Psoas muscle (tissue), 8 donors: ENCODE data around the gene PRR36. TPM values are rescaled to one million over a fixed set of nuclear protein-coding genes. Genes with fewer than 3 reads are reported as not detected.
"Not testable (repeated sequence)": the region's sequence is repeated elsewhere in the genome, so short reads cannot be mapped to it uniquely, and the experiment has no call there.

Experiments
- ATAC-seq, 4 donors: fragments of 200-7000 bp; cut with Tn5 transposase; one replicate each; pipeline ENCODE4 v1.9.1; 2020; ENCODE audit warnings: moderate library complexity in 3 of 4, mild to moderate bottlenecking in 2 of 4
- DNase-seq, 2 donors: peaks; one replicate each; pipeline ENCODE4 v3.0.0-alpha.2; 2020
- H3K27ac ChIP-seq: fragments of 200-600 bp; one replicate; pipeline ENCODE4 v1.8.0; 2022
- H3K27me3 ChIP-seq, 3 donors: fragments of 200-600 bp in 1 of 3; one replicate each; pipeline versions ENCODE4 v1.6.1 to v1.8.0; 2013 to 2022; ENCODE audit warnings: low read length in 2 of 3, mild to moderate bottlenecking in 2 of 3, moderate library complexity in 1 of 3; ENCODE audit not compliant: insufficient read depth in 3 of 3
- H3K36me3 ChIP-seq, 2 donors: fragments of 200-600 bp in 1 of 2; one replicate each; pipeline versions ENCODE4 v1.6.1 to v1.8.0; 2013 to 2022; ENCODE audit warnings: low read depth in 1 of 2, mild to moderate bottlenecking in 1 of 2, moderate library complexity in 1 of 2; ENCODE audit not compliant: insufficient read depth in 1 of 2
- H3K4me1 ChIP-seq: fragments of 200-600 bp; one replicate; pipeline ENCODE4 v1.8.0; 2022
- H3K4me3 ChIP-seq: fragments of 200-600 bp; one replicate; pipeline ENCODE4 v1.8.0; 2022; ENCODE audit warnings: mild to moderate bottlenecking
- H3K9me3 ChIP-seq: fragments of 200-600 bp; one replicate; pipeline ENCODE4 v1.8.0; 2022
- WGBS, 3 donors: extraction: QIAGEN DNeasy Blood & Tissue Kit; methylation state at CpG; one replicate each; pipeline versions ENCODE4 v1.1.6 to v1.1.7; 2013; 5-methylcytosine and 5-hydroxymethylcytosine counted together
- intact Hi-C, 2 donors: fragments of 100-400 bp; cut with DNase I; formaldehyde crosslinking; loops; one replicate each; pipeline versions ENCODE4 v1.11.0 to v1.14.2; 2022
- polyA plus RNA-seq, 3 donors: library from polyadenylated mRNA; stranded (reverse); fragments of 200-250 nt; gene quantifications; one replicate each; pipeline ENCODE4 v1.2.3, GENCODE V29; 2013
- total RNA-seq, 4 donors: library from RNA; stranded (reverse); fragmentation: NEBNext Ultra II Directional in 2 of 4; extraction: Animal tissue kit (Norgen Biotek cat#: 25700) in 2 of 4; gene quantifications; one replicate each; pipeline versions ENCODE4 v1.2.1 to v1.2.4, GENCODE V29; 2021 to 2023
- TF ChIP-seq, protein P1 (sequence below): fragments of 200-600 bp; IDR thresholded peaks from one replicate; pipeline ENCODE4 v1.8.0; 2022; ENCODE audit warnings: antibody characterized with exemption
- donor health status: healthy with polysubstance abuse.
- donor health status: DM: no; HTN: no; CAD: no; lungs with moderate emphysema.
- donor health status: Bipolar disorder and iron deficiency.
- donor health status: healthy.
- donor health status: DM: yes; HTN: yes; CAD: no.
- donor health status: DM: no; HTN: no; CAD: no.
- donor health status: DM: no; HTN: no; CAD: no.
- donor health status: DM: yes; HTN: yes; CAD: no.

Gene PRR36
- total and polyA plus RNA-seq, 7 donors, result not detected

DNA sequence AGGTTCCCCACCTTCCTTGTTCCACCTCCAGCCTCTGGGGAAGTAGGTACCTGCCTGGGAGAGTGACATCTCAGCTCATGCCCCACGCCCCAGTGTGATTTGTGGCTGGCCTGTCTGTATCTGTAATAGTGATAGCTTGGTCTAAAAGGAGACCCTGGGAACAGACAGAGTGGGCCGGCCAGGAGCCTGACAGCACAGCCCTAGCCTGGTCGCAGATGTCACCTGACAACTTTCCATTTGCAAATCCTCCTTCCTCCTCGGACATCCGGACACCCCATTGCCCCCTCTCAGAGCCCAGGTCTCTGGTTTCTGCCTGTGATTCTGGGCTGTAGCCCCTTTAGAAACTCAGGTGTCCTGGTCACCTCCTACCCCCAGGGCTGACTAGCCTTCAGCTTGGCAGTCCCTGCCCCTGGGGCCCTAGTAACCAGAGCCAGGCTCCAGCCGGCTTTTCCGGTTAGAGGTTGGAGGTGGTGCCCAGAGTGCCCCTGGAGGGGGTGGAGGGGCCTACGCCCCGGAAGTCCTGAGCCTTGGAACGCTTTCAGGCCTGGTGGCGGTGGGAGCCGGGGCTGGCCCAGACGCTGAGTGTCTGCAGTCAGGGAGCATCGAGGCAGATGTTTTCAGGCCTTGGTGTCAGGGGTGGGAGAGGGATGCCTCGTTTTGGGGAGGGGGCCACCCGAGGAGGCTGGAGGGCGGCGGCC lies 20.6 kb upstream of the PRR36 start:
- intact Hi-C loops, result no loop called here
- DNase-seq (no peak), ATAC-seq (no peak)
- TF ChIP-seq, protein P1, sequence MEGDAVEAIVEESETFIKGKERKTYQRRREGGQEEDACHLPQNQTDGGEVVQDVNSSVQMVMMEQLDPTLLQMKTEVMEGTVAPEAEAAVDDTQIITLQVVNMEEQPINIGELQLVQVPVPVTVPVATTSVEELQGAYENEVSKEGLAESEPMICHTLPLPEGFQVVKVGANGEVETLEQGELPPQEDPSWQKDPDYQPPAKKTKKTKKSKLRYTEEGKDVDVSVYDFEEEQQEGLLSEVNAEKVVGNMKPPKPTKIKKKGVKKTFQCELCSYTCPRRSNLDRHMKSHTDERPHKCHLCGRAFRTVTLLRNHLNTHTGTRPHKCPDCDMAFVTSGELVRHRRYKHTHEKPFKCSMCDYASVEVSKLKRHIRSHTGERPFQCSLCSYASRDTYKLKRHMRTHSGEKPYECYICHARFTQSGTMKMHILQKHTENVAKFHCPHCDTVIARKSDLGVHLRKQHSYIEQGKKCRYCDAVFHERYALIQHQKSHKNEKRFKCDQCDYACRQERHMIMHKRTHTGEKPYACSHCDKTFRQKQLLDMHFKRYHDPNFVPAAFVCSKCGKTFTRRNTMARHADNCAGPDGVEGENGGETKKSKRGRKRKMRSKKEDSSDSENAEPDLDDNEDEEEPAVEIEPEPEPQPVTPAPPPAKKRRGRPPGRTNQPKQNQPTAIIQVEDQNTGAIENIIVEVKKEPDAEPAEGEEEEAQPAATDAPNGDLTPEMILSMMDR, result no peak
- 37 to 46% (median 40%) methylated on average over 17 to 18 of the region's 18 CpGs for WGBS, 3 donors
- no peak overlapping the region for H3K4me3 ChIP-seq
- H3K9me3 ChIP-seq, result no peaks in the 10 kb centered on the region
- no peak overlapping the region for H3K27ac ChIP-seq
- peaks cover 0 to 21% (median 0%) of the 10 kb centered on the region in 3 donors for H3K27me3 ChIP-seq
- H3K36me3 ChIP-seq, result no peaks in the 10 kb centered on the region
- H3K4me1 ChIP-seq, result no peaks in the 10 kb centered on the region

DNA sequence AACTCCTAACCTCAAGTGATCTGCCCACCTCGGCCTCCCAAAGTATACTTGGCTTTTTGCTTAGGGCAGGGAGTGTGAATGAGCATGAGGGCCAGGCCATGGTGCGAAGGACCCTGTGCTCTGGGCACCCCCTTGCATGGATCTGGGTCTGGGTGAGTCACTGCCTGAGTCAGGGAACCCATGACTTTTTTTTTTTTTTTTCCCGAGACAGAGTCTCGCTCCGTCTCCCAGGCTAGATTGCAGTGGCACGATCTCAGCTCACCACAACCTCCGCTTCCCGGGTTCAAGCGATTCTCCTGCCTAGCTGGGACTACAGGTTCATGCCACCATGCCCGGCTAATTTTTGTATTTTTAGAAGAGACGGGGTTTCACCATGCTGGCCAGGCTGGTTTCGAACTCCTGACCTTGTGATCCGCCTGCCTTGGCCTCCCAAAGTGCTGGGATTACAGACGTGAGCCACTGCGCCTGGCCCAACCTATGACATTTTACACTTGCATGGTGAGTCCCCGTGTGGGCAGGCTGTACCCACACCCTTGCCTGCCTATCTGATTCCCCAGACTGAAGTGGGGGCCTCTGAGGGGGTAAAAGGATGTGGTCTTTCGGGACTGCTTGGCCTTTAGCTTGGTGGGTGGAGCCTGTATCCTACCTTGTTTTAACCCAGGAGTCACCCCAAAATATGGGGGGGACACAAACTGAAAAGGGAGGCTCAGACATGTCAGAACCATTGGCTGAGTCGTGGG lies 19.3 kb upstream of the PRR36 start:
- H3K4me1 ChIP-seq, intact Hi-C loops, DNase-seq, H3K9me3 ChIP-seq, H3K4me3 ChIP-seq, H3K27ac ChIP-seq, ATAC-seq, H3K36me3 ChIP-seq: not testable (repeated sequence)
- H3K27me3 ChIP-seq, result peaks cover 0 to 32% (median 0%) of the 10 kb centered on the region in 3 donors
- WGBS, 3 donors, result 75 to 81% (median 77%) methylated on average over 17 to 18 of the region's 18 CpGs

DNA sequence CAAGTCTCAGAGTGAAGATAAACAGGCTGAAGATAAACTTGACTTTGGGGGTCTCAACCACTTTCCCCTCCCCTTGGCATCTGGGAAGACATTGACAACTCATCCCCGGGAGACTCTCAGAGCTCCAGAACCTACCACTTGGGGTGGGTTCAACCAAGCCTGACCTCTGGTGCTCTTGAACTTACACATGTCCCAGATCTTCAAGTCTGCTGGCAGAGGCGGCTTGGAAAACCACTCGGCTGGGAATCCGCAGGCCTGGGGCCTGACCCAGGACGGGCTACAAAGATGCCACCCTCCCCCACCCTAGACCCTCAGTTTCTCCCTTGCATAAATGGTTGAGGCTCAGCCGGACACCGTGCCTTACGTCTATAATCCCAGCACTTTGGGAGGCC lies 14.6 kb upstream of the PRR36 start:
- Histone ChIP-seq H3K4me3 (peak overlapping the region; percentile 22), H3K9me3 (no peaks in the 10 kb centered on the region), H3K4me1 (no peaks in the 10 kb centered on the region), H3K27me3 (peaks cover 0 to 42% (median 0%) of the 10 kb centered on the region in 3 donors), H3K27ac (no peak overlapping the region), H3K36me3 (no peaks in the 10 kb centered on the region)
- TF ChIP-seq, protein P1, result no peak
- no peak for ATAC-seq
- intact Hi-C loops, result no loop called here
- 74 to 79% (median 75%) methylated on average over 8 of the region's 8 CpGs for WGBS, 3 donors
- DNase-seq, result no peak

DNA sequence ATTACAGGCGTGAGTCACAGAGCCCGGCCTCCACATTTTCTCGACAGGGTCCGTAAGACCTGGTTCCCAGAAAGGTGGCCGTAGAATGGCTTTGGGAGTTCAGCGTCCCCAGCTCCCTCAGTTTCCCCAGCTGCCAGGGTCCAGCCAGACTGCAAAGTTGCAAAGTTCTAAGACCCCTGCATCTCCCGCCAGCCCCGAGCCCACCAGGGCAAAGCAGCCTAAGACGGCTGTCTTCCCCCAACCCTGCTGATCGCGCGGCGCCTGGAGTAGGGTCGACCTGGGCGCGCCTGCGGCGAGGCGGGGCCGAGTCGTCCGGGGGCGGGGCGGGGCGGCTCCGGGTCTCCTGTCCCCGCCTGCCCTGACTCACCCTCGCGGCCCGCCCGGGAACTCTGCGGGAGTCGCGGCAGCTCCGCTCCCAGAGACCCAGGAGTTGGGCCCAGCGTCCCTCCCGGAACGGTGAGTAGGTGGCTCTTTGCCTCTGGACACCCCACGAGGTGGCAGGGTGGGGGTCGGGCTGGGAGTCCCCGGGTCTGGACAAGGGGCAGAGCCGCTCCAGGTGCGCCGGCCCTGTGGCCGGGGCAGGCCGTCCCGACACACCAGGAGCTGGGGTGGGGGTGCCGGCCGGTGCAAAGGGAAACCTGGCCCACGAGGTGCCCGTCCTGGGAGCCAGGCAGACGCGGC lies 14.1 kb upstream of the PRR36 start, which contains the start of gene LRRC8E:
TSS of gene LRRC8E (plus strand) at position 366 of the 681 bp plus-strand sequence. CDS start 7,094 bp downstream, outside the sequence.
- ATAC-seq (peak in 2 of 4 donors; percentile 61 to 81), DNase-seq (no peak)
- TF ChIP-seq, protein P1, result no peak
- Histone ChIP-seq H3K27ac (no peak within 1 kb of the TSS), H3K9me3 (no peaks in the 10 kb centered on the region), H3K4me3 (peak within 1 kb of the TSS; percentile 22), H3K4me1 (no peaks in the 10 kb centered on the region), H3K36me3 (no peaks in the 10 kb centered on the region), H3K27me3 (peaks cover 0 to 37% (median 0%) of the 10 kb centered on the region in 3 donors)
- WGBS, 3 donors, result 12 to 18% (median 13%) methylated on average over 36 to 53 of the region's 53 CpGs
- intact Hi-C loops, result no loop called here
